ENCODE results near the gene QRICH1.

Gene QRICH1

GRCh38 chr3:48997102-48997635 is 96.7 kb downstream of the QRICH1 start:
- no peak for DNase-seq

GRCh38 chr3:48996640-48997039 is 97.2 kb downstream of the QRICH1 start:
- DNase-seq = no peak

- peak; percentile 35 to 43 for DNase-seq
Measured at GRCh38 chr3:48993834-48994233, 100.0 kb downstream of the QRICH1 start.

GRCh38 chr3:48991851-48992545 is 101.9 kb downstream of the QRICH1 start:
- no peak for DNase-seq

- no peak for DNase-seq
Measured at GRCh38 chr3:48990636-48991469, 103.0 kb downstream of the QRICH1 start.

- peak; percentile 81 to 87 for DNase-seq
Measured at GRCh38 chr3:48989796-48990635, 103.9 kb downstream of the QRICH1 start, which contains the start of gene P4HTM. TSS of gene P4HTM (plus strand) at chr3:48990241. CDS start at chr3:48990257, 16 bp downstream.

- DNase-seq = no peak
Measured at GRCh38 chr3:48989126-48989795, 104.6 kb downstream of the QRICH1 start.

GRCh38 chr3:48985831-48986376 is 108.0 kb downstream of the QRICH1 start:
- DNase-seq = no peak

- DNase-seq = peak; percentile 18 to 48
Measured at GRCh38 chr3:48984663-48985062, 109.2 kb downstream of the QRICH1 start.

GRCh38 chr3:48983096-48983495 is 110.8 kb downstream of the QRICH1 start:
- DNase-seq = no peak

GRCh38 chr3:48982686-48983085 is 111.2 kb downstream of the QRICH1 start:
- no peak for DNase-seq

- DNase-seq = no peak
Measured at GRCh38 chr3:48982016-48982415, 111.9 kb downstream of the QRICH1 start.

- no peak for DNase-seq
Measured at GRCh38 chr3:48980295-48980694, 113.6 kb downstream of the QRICH1 start.

Data from Kasumi-1 (cell line).